Mesothelial cell of epicardium (in vitro differentiated cells): ENCODE measurements around the gene CADPS. TPM values are rescaled to one million over a fixed set of nuclear protein-coding genes. Genes with fewer than 3 reads are reported as not detected.

ENCODE experiments used
- DNase-seq, 2 experiments: peaks; one replicate each; pipeline ENCODE4 v3.0.0; 2021; ENCODE audit warnings: low spot score in 2 of 2; ENCODE audit not compliant: unreplicated experiment in 2 of 2
- H3K27ac Mint-ChIP-seq: 2 replicates; pipeline ENCODE4 v1.8.0; 2021; ENCODE audit warnings: mixed read lengths
- H3K27me3 Mint-ChIP-seq: 2 replicates; pipeline ENCODE4 v1.8.0; 2021; ENCODE audit warnings: low read depth, mixed read lengths
- H3K36me3 Mint-ChIP-seq: 2 replicates; pipeline ENCODE4 v1.8.0; 2021; ENCODE audit warnings: mixed read lengths
- H3K4me1 Mint-ChIP-seq: 2 replicates; pipeline ENCODE4 v1.8.0; 2021; ENCODE audit warnings: mixed read lengths
- H3K4me3 Mint-ChIP-seq: 2 replicates; pipeline ENCODE4 v1.8.0; 2021; ENCODE audit warnings: mild to moderate bottlenecking, moderate library complexity, mixed read lengths
- H3K9me3 Mint-ChIP-seq: 2 replicates; pipeline ENCODE4 v1.8.0; 2021; ENCODE audit warnings: mixed read lengths
- total RNA-seq: library from RNA; stranded (reverse); gene quantifications from 3 replicates; pipeline ENCODE4 v1.2.1, GENCODE V29; 2021
- TF ChIP-seq, protein P1 (sequence below): fragments of 200-600 bp; sonication (generic); IDR thresholded peaks from one replicate; pipeline ENCODE4 v1.5.0; 2021; ENCODE audit warnings: antibody characterized with exemption; ENCODE audit not compliant: unreplicated experiment

CADPS gene
- total RNA-seq, 1 donor from 2014 or later: 4.2 TPM

GRCh38 chr3:62602987-62603386 lies 272.2 kb downstream of the CADPS start:
- no peak for DNase-seq
- Mint-ChIP-seq H3K27me3 (peaks cover 19% of the 10 kb centered on the region), H3K4me3 (no peak overlapping the region), H3K36me3 (no peaks in the 10 kb centered on the region), H3K27ac (no peak overlapping the region), H3K9me3 (peaks cover 3% of the 10 kb centered on the region), H3K4me1 (no peaks in the 10 kb centered on the region)
- TF ChIP-seq, protein P1, sequence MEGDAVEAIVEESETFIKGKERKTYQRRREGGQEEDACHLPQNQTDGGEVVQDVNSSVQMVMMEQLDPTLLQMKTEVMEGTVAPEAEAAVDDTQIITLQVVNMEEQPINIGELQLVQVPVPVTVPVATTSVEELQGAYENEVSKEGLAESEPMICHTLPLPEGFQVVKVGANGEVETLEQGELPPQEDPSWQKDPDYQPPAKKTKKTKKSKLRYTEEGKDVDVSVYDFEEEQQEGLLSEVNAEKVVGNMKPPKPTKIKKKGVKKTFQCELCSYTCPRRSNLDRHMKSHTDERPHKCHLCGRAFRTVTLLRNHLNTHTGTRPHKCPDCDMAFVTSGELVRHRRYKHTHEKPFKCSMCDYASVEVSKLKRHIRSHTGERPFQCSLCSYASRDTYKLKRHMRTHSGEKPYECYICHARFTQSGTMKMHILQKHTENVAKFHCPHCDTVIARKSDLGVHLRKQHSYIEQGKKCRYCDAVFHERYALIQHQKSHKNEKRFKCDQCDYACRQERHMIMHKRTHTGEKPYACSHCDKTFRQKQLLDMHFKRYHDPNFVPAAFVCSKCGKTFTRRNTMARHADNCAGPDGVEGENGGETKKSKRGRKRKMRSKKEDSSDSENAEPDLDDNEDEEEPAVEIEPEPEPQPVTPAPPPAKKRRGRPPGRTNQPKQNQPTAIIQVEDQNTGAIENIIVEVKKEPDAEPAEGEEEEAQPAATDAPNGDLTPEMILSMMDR: no peak

DNA sequence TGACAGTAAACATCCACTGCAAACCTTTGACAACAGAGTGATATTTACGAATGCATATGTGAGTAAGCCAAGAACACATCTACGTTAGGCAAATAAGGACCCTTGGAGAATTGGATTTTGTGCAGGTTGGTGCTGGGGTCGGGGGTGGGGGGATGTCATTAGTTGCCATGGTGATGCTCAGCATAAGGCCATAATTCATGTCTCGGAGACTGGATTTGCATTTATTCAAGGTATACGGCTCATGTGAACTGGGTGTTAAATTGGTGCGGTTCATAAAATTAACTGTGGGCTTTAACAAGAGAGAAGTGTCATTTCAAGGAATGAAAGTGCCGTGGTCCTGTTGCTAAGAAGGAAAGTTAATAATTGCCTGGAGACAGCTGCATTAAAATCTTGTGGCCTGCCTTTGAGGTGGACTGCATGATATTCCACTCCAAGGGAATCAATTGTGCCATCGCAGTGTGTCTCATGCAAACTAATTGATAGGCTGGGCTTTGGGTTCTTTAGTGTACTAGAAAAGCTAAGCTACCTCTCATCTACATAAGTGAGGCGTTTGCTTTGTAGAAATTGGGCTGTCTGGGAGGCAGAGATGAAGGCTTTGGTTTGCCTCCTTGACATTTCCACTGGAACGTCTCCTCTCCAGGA lies 273.0 kb downstream of the CADPS start:
- TF ChIP-seq, protein P1: no peak
- Mint-ChIP-seq H3K4me3 (no peak overlapping the region), H3K4me1 (no peaks in the 10 kb centered on the region), H3K27me3 (peaks cover 19% of the 10 kb centered on the region), H3K27ac (no peak overlapping the region), H3K9me3 (peaks cover 2% of the 10 kb centered on the region), H3K36me3 (no peaks in the 10 kb centered on the region)
- no peak for DNase-seq

DNA sequence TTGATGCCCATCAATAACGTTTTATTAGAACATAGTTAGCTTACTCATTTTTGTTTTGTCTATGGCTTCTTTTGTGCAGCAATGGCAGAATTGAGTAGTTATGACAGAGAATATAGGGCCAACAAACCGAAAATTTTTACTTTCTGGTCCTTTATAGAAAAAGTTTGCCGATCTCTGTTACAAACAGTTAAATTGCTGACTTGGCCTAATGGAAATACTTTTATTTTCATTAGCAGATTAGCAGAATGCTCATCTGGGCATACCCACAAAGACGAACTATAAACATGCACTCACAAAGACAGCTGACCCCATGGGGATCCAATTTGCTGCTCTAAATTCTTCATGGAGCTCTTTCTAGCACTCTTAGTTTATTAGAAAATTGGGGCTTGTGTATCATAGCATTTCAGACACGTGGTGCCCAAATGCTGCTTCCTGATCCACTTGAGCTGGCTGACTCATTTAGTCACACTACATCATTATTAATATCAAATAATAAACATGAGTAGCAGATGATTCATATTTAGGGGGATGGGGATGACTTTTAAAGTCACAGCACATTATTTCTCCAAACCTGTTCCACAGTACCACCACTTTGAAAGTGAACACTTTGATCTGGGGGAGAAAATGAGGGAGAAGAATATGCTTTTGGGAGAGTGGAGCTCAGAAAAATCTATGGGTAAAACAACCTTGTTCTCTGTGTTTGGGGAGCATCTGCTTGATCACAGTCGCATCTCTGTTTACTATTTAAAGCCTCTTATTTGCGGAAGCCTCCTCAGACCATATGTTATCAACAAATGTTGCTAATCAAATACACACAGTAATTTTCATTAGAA lies 273.8 kb downstream of the CADPS start:
- no peaks in the 10 kb centered on the region for H3K9me3 Mint-ChIP-seq
- peaks cover 19% of the 10 kb centered on the region for H3K27me3 Mint-ChIP-seq
- DNase-seq: no peak
- H3K36me3 Mint-ChIP-seq: no peaks in the 10 kb centered on the region
- no peaks in the 10 kb centered on the region for H3K4me1 Mint-ChIP-seq
- H3K27ac Mint-ChIP-seq: no peak overlapping the region
- H3K4me3 Mint-ChIP-seq: no peak overlapping the region
- TF ChIP-seq, protein P1: no peak

- H3K4me3 Mint-ChIP-seq: no peak overlapping the region
- no peaks in the 10 kb centered on the region for H3K36me3 Mint-ChIP-seq
- H3K9me3 Mint-ChIP-seq: no peaks in the 10 kb centered on the region
- TF ChIP-seq, protein P1: no peak
- no peak for DNase-seq
- peaks cover 19% of the 10 kb centered on the region for H3K27me3 Mint-ChIP-seq
- no peaks in the 10 kb centered on the region for H3K4me1 Mint-ChIP-seq
- no peak overlapping the region for H3K27ac Mint-ChIP-seq
These were observed 275.2 kb downstream of the CADPS start for GRCh38 chr3:62600033-62600432.

DNA sequence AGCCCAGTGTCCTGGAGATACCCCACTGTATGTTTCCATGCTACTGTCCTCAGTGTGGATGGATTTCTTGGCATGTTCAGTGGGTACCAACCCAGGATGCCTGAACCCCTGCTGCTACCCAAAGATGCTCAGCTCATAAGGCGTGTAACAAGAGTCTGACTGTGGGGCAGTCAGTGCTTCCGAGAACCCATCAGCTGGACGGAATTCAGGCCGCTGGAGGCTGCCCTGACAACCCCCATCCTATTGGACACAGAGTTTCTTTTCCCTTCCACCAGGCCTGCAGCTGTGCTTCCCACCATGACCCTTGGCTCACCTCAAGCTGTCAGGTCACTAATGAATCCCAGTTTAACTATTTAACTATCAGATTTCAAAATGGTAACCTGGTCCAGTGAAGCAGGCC lies 277.7 kb downstream of the CADPS start:
- TF ChIP-seq, protein P1: no peak
- Mint-ChIP-seq H3K4me3 (no peak overlapping the region), H3K9me3 (no peaks in the 10 kb centered on the region), H3K36me3 (no peaks in the 10 kb centered on the region), H3K27ac (no peak overlapping the region), H3K27me3 (peaks cover 14% of the 10 kb centered on the region), H3K4me1 (no peaks in the 10 kb centered on the region)
- DNase-seq: no peak
